GM19372 (cell line): Measurements from ENCODE around the gene RTN4R.

Experiments
- ATAC-seq: cut with Tn5 transposase; IDR thresholded peaks from one replicate; pipeline ENCODE4 v1.9.1; 2021; ENCODE audit warnings: mild to moderate bottlenecking, low read depth, moderate library complexity; ENCODE audit not compliant: unreplicated experiment

Gene RTN4R

GRCh38 chr22:20259327-20259688 is 8.8 kb downstream of the RTN4R start:
- ATAC-seq = no peak

DNA sequence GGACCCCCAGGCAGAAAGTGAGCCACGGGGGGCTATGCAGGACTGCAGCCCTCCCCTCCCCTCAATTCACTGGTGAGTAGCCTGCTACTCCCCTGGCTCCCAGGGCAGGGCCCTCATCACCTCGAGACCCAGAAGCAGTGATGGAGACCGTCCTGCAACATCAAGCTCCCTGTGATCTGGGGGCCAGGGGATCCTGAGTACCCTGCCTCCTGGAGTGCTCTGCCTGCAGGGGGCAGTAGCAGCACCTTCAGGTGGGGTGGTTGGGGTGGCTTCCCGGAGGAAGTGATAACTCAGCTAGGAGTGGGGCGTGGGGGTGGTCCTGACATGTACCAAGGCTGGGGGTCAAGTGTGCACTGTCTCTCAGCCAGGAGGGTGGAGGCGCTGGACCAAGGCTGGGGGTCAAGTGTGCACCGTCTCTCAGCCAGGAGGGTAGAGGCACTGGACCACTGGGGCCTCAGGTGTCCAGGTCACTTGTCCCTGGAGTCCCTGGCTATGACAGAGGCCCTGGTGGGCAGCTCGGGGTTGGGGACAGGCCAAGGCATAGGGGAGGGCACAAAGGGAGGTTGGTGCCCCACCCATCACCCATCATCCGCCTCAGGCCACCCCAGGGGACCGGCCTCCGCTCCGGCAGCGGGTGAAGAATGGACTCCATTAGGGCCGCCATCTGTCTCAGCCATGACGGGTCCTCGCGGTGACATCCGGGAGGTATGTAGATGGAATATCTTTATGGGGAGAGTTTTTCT is 9.4 kb downstream of the RTN4R start:
- ATAC-seq = no peak

DNA sequence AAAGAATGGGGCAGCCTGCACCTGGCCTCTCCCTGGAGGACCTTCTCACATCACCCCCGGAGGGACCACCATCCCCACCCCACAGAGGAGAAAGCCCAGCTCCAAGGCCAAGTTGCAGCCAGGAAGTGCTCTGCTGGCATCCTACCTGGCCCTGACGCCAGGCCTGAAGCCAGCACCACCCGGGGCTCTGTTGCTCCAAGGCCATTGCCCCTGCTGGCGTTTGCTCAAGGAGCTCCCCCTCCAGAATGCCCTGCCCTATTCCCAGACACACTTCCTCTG is 10.2 kb downstream of the RTN4R start:
- ATAC-seq = no peak

DNA sequence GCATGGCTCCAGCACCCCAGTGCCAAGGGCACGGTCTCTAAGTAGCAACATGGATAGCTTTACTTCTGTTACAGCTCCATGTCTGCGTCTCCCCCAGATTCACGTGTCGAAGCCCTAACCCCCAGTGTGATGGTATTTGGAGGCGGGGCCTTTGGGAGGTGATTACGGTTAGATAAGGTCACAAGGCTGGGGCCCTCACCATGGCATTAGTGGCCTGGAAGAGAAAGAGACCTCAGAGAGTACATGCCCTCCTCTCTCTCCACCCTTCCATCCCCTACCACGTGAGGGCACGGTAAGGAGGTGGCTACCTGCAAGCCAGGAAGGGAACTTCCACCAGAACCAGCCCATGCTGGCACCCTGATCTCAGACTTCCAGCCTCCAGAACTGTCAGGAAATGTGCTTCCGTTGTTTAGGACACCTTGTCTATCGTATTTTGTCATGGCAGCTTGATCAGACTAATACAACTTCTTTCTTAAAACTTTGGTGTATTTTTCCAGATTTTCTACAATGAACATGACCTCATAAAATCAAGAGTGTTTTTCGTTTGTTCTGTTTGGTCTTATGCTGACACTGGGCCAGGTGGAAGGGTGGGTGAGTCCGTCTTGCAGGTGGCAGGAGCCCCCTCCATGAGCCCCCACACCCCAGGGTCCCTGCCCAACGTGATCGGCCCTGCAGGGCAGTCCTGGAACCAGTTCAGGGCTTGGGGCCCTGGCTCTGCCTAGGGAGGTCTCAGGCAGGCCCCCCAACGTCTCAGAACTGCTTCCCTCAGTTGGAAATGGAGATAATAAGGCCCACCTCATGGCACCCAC is 10.7 kb downstream of the RTN4R start:
- ATAC-seq = no peak

DNA sequence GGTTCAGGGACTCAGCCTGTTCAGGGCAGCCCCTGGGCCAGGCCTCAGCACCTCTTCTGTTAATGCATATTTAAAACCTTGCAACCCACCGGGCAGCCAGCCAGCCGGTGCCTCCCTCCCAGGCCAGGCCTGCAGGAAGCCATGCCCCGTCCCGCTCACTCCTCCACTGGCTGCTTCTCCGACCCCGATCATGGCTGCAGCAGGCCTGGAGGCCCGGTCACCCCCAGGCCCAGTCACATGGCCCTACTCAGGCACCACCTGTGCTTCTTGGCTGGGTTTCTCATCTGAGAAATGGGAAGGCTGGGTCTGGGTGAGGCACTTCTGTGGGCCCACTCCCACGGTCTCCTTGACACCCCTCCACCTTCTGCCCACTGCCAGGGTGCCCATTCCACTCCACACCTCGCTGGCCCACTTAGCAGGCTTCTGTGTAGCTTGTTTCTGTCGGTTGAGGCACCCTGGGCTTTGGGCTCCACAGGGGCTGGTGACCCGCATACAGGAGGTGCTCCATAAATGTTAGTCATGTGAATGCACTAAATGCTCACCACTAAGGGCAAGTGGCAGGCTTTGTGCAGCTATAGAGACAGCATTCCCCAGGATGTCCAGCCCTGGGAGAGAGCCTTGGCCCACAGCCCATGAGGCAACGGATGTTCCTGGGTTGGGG is 11.4 kb downstream of the RTN4R start:
- ATAC-seq = no peak

DNA sequence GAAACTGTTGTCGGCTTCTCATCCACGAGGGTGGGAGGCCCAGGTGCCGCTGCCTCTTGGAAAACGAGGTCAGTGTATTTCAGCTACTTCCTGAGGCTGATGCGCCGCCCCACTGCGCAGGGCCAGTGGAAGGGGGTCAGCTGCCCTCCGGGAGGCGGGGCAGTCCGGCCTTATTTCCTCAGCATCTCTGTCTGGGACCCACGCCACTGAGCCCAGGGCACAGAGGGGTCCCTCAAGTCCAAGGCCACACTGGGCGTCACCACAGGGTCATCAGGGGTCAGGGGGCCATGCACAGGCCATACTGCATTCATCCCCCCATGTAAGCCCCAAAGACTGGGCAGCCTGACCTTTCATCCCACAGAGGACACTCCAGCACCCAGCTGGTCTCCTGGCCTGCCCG is 12.1 kb downstream of the RTN4R start:
- no peak for ATAC-seq

DNA sequence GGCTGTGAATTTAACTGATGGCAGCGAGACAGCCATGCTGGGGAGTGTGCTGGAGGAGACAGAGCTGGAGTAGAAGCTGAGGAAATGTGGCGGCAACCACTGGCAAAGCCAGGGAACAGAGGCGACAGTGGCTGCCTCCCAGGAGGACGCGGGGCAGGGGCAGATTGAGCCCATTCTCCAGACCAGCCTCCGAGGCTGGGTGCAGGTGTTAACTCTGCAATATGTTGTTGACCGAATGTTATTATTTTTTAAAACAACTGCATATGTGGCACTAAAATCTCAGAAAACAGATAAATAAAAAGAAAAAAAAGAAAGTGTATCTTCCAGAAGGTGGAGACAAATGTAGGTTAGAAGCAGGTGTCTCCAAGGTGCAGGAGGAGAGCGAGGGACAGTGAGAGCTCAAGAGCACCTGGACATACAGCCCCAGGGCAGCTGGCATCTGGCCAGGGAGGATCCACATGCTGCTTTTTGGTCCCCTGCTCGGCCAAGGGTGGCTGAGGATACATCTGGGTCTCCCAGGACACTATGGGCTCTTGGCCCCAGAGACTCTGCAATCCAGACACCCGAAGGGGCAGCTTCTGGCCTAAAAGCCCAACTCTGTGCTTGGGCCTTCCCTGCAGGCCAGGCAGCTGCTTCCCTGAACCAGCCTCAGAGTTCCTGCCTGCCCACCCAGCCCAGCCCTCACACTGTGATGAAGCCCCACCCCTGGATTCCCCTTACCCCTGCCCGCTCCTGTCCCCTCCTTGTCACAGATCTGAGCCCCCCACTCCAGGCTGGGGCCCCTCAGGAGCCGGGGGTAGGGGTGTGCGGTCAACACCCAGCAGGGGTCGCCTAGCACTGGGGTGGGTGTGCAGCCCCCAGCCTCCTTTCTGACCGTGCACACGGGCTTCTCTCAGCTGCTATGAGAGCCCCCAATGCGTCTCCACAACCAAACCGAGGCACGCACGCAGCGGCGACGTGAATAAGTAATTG is 12.9 kb downstream of the RTN4R start:
- ATAC-seq = no peak

DNA sequence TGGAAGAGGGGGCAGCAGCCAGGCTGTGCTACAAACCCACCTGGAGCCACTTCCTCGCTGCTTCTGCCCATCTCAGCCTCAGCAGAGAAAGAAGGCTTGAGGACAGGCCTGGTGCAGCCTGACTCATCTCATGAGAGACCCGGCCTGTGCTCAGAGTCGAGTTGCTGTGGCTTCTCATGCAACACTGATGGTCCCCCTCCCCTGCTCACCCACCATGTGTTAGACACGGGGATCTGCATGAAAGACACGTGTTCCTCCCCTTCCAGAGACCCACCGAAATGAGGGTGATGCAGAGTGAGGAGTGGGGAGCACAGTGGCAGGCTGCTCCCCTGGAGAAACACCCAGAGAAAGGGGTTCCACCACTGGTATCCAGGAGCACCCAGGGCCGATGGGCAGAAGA is 15.0 kb downstream of the RTN4R start:
- no peak for ATAC-seq

GRCh38 chr22:20251981-20252380 is 16.1 kb downstream of the RTN4R start:
- no peak for ATAC-seq

GRCh38 chr22:20251491-20251890 is 16.6 kb downstream of the RTN4R start:
- ATAC-seq = no peak

- ATAC-seq = no peak
These were observed 18.2 kb downstream of the RTN4R start for GRCh38 chr22:20249797-20250354.

DNA sequence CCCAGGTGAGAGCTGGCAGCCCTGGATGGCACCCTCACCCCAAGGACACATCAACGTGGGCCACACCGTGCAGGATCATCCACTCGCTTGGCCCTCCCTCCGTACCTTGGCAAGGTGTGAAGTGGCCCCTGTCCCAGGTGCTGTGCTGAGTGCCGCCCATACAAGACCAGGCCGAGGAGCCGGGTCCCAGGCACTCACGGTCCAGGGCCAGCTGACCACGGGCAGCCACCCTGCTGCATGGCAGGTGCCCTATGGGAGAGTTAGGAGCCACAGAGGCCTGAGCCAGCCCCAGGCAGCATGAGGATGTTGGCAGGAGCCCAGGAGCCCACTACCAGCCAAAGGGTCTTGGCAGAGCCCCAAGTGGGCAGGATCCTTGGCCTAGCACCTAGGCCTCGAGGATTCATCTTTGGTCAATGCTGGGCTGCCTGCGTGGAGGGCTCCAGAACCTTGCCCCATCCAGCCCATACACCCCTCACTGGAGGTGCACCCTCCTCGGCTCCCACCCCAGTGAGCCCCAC is 19.6 kb downstream of the RTN4R start:
- ATAC-seq = no peak

DNA sequence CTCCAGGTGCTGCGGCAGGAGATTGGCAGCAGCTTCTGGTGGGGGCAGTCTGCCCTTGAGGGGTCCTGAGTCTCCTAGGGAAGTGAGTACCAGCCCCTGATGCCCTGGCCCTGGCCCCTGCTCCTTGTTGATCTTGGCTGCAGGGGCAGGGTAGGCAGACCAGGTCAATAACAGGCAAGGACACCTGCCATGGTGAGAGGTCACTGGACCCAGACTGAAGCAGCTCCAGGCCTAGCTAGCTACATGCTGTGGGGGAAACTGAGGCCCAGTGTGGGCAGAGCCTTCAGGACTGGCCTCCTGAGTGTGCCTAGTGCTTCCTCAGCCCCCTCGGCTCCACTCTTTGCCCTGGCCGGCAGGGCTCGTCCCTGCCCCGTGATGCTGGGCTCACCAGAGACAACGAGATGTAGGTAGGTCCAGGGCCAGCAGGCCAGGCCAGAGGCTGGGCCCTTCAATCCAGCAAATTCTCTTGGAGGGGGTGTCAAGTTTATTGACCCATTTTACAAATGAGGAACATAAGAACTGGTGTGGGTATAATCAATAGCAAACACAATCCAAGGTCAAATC is 20.4 kb downstream of the RTN4R start:
- no peak for ATAC-seq

DNA sequence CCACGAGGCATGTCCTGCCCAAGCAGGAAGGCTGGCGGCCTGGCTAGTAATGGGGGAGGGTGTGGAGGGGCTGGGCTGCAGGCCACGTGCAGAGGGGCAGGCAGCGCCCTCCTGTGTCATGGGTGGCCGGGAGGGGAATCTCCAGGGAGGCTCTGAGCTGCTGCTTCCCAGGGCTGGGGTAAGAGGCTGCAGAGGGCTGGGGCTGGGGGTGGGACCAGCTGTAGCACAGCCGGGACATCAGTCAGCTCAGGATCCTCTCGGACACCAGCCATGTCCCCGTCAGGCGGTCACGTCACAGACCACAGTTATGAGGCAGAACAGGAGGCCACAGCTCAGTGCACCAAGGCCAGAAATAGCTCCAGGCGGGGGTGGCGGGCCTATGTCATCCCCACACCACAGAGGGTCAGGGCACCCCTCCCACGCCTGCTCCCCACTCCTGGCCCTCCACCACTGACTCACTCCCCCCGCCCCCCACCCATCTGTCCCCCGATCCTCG is 21.1 kb downstream of the RTN4R start:
- ATAC-seq = no peak

DNA sequence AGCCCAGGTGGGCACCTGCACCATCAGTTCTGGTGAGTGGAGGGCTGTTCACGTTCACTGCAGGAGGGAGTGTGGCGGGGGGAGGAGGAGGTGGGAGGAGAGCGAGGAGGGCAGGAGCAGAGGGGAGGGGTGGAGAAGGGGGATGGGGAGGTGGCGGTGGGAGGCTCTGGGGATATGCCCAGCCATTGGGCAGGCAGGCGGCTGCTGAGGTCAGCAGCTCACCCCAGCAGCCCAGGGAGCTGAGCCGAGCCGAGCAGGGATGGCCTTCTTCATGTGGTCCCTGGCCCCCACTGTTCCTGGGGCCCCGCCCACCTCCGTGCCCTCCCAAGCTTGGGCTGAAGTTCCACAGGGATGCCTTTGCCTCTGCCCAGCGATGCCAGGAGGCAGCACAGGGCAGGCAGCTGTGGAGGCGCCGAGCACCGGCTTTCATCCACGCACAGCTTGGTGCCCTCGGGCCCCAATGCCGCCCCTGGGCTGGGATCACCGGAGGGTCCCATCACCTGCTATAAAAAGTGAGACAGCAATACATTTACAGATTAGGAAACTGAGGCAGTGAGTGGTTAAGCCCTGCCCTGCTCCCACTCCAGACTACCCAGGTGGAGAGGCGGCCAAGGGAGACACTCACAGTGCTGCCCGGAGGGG is 21.6 kb downstream of the RTN4R start:
- ATAC-seq = no peak

- ATAC-seq = no peak
These were observed 22.3 kb downstream of the RTN4R start for GRCh38 chr22:20245577-20246367.

GRCh38 chr22:20244691-20245576 is 23.2 kb downstream of the RTN4R start:
- ATAC-seq = no peak
